SK-N-MC (cell line): ENCODE measurements around the gene FBXW10B.
"Not testable (repeated sequence)": the region's sequence is repeated elsewhere in the genome, so short reads cannot be mapped to it uniquely, and the experiment has no call there.

Experiments
- DNase-seq: peaks from one replicate; pipeline ENCODE4 v3.0.0-alpha.2; 2011; ENCODE audit warnings: low read depth, low spot score
- H3K27ac ChIP-seq: fragments of 200-600 bp; sonication (generic); 2 replicates; pipeline ENCODE4 v1.5.1; 2016; ENCODE audit warnings: mixed run types
- H3K36me3 ChIP-seq: fragments of 200-600 bp; sonication (generic); 2 replicates; pipeline ENCODE4 v1.6.1; 2017; ENCODE audit warnings: antibody characterized with exemption, low read length, mixed read lengths; ENCODE audit not compliant: insufficient read depth
- H3K4me3 ChIP-seq: fragments of 200-600 bp; sonication (generic); 2 replicates; pipeline ENCODE4 v1.5.1; 2016
- H3K9ac ChIP-seq: fragments of 200-600 bp; sonication (generic); 2 replicates; pipeline ENCODE4 v1.8.0; 2017; ENCODE audit warnings: mixed run types, mixed read lengths; ENCODE audit not compliant: insufficient read length
- H3K9me3 ChIP-seq: fragments of 200-600 bp; sonication (generic); 2 replicates; pipeline ENCODE4 v1.6.1; 2017; ENCODE audit warnings: low read depth, mild to moderate bottlenecking, antibody characterized with exemption, low read length, moderate library complexity, mixed read lengths

FBXW10B gene

GRCh38 chr17:15581462-15581861 lies 38.0 kb downstream of the FBXW10B start:
- not testable (repeated sequence) for H3K9me3 ChIP-seq, H3K36me3 ChIP-seq, DNase-seq, H3K27ac ChIP-seq, H3K9ac ChIP-seq, H3K4me3 ChIP-seq

- H3K36me3 ChIP-seq, H3K9me3 ChIP-seq, H3K27ac ChIP-seq, H3K9ac ChIP-seq, DNase-seq, H3K4me3 ChIP-seq: not testable (repeated sequence)
Observed at GRCh38 chr17:15576848-15577247, 42.7 kb downstream of the FBXW10B start.

- H3K27ac ChIP-seq, H3K9me3 ChIP-seq, H3K9ac ChIP-seq, H3K36me3 ChIP-seq, H3K4me3 ChIP-seq, DNase-seq: not testable (repeated sequence)
Observed at GRCh38 chr17:15574660-15575059, 44.8 kb downstream of the FBXW10B start.

- not testable (repeated sequence) for H3K9me3 ChIP-seq, H3K36me3 ChIP-seq
Observed at GRCh38 chr17:15573870-15574269, 45.6 kb downstream of the FBXW10B start.

More at GRCh38 chr17:15573870-15574269, 45.6 kb downstream of the FBXW10B start:
- H3K27ac ChIP-seq, DNase-seq, H3K4me3 ChIP-seq, H3K9ac ChIP-seq: not testable (repeated sequence)
